ENCODE data around the gene CDKAL1. TPM values are rescaled to one million over a fixed set of nuclear protein-coding genes. Genes with fewer than 3 reads are reported as not detected.

Gene CDKAL1
- total and polyA plus RNA-seq, 11 donors, result 3.2 to 14.3 (median 9.3) TPM

- no peak for DNase-seq
- H3K27ac ChIP-seq, result no peak overlapping the region
- no peak for TF ChIP-seq POLR2A (IDR thresholded peaks at IDR 0.05)
- TF ChIP-seq, protein P1, sequence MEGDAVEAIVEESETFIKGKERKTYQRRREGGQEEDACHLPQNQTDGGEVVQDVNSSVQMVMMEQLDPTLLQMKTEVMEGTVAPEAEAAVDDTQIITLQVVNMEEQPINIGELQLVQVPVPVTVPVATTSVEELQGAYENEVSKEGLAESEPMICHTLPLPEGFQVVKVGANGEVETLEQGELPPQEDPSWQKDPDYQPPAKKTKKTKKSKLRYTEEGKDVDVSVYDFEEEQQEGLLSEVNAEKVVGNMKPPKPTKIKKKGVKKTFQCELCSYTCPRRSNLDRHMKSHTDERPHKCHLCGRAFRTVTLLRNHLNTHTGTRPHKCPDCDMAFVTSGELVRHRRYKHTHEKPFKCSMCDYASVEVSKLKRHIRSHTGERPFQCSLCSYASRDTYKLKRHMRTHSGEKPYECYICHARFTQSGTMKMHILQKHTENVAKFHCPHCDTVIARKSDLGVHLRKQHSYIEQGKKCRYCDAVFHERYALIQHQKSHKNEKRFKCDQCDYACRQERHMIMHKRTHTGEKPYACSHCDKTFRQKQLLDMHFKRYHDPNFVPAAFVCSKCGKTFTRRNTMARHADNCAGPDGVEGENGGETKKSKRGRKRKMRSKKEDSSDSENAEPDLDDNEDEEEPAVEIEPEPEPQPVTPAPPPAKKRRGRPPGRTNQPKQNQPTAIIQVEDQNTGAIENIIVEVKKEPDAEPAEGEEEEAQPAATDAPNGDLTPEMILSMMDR (IDR thresholded peaks at IDR 0.05), result no peak
- H3K27me3 ChIP-seq, result no peaks in the 10 kb centered on the region
- H3K4me3 ChIP-seq, result no peak overlapping the region
- peaks cover 0 to 6% (median 0%) of the 10 kb centered on the region in 12 donors for H3K9me3 ChIP-seq
- intact Hi-C loops (cut with DNase I), result loop anchor here in 6 of 10 donors (5.0 to 10.0 kb wide), 2 partner anchors 705 to 708 kb away; no protein-coding TSS in a partner anchor
- peaks cover 0 to 15% (median 0%) of the 10 kb centered on the region in 12 donors for H3K4me1 ChIP-seq
- WGBS, 4 donors, result 36 to 71% (median 55%) methylated on average over 1 of the region's 1 CpG
- H3K36me3 ChIP-seq, result no peaks in the 10 kb centered on the region
- ATAC-seq, result no peak
These were observed 345.3 kb downstream of the CDKAL1 start for GRCh38 chr6:20879526-20879925.

DNA sequence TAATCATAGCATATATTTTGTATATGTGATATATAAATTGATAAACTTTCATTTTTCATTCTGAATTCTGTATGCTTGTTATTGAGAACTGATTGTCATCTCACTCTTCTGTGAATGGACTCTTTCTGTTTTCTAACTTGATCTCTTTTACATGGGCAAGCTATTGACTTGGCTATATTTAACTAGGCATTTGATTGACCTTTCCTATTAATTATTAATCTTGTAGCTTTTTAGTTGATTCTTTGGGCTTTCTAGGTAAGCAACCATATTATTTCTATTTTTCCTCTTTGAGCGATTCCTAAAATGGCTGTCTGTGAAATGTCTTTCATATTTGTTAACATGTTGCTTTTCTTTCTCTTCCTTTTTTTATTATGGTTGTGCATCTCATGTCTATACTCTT is 347.1 kb downstream of the CDKAL1 start:
- no peaks in the 10 kb centered on the region for H3K27me3 ChIP-seq
- H3K27ac ChIP-seq, result no peak overlapping the region
- intact Hi-C loops (cut with DNase I), result no loop called here
- H3K4me1 ChIP-seq, result peaks cover 0 to 15% (median 0%) of the 10 kb centered on the region in 12 donors
- no peak overlapping the region for H3K4me3 ChIP-seq
- no peak for ATAC-seq
- no peak for DNase-seq
- H3K9me3 ChIP-seq, result peaks cover 0 to 21% (median 0%) of the 10 kb centered on the region in 12 donors
- TF ChIP-seq, protein P1 (IDR thresholded peaks at IDR 0.05), result no peak
- TF ChIP-seq POLR2A (IDR thresholded peaks at IDR 0.05), result no peak
- H3K36me3 ChIP-seq, result no peaks in the 10 kb centered on the region
- WGBS, 4 donors, result 97 to 100% (median 98%) methylated on average over 1 of the region's 1 CpG

GRCh38 chr6:20882014-20882413 is 347.8 kb downstream of the CDKAL1 start:
- no peaks in the 10 kb centered on the region for H3K27me3 ChIP-seq
- ATAC-seq, result no peak
- intact Hi-C loops (cut with DNase I), result no loop called here

GRCh38 chr6:20885076-20885475 is 350.8 kb downstream of the CDKAL1 start:
- H3K36me3 ChIP-seq, result no peaks in the 10 kb centered on the region
- TF ChIP-seq, protein P1 (IDR thresholded peaks at IDR 0.05), result no peak
- TF ChIP-seq POLR2A (IDR thresholded peaks at IDR 0.05), result no peak
- no peak for DNase-seq
- H3K27ac ChIP-seq, result no peak overlapping the region
- ATAC-seq, result no peak
- intact Hi-C loops (cut with DNase I), result no loop called here
- no peaks in the 10 kb centered on the region for H3K27me3 ChIP-seq
- no peak overlapping the region for H3K4me3 ChIP-seq
- 93 to 100% (median 97%) methylated on average over 2 of the region's 2 CpGs for WGBS, 4 donors
- H3K9me3 ChIP-seq, result peaks cover 0 to 25% (median 0%) of the 10 kb centered on the region in 12 donors
- no peaks in the 10 kb centered on the region for H3K4me1 ChIP-seq

More at GRCh38 chr6:20882014-20882413, 347.8 kb downstream of the CDKAL1 start:
- DNase-seq, result no peak
- no peak for TF ChIP-seq POLR2A (IDR thresholded peaks at IDR 0.05)
- TF ChIP-seq, protein P1 (IDR thresholded peaks at IDR 0.05), result no peak
- Histone ChIP-seq H3K4me1 (peaks cover 0 to 10% (median 0%) of the 10 kb centered on the region in 12 donors), H3K4me3 (no peak overlapping the region), H3K27ac (no peak overlapping the region), H3K36me3 (no peaks in the 10 kb centered on the region), H3K9me3 (peaks cover 0 to 21% (median 0%) of the 10 kb centered on the region in 12 donors)
- 87 to 98% (median 96%) methylated on average over 5 of the region's 5 CpGs for WGBS, 4 donors
